ENCODE measurements around the gene LONRF2.

Gene LONRF2

DNA sequence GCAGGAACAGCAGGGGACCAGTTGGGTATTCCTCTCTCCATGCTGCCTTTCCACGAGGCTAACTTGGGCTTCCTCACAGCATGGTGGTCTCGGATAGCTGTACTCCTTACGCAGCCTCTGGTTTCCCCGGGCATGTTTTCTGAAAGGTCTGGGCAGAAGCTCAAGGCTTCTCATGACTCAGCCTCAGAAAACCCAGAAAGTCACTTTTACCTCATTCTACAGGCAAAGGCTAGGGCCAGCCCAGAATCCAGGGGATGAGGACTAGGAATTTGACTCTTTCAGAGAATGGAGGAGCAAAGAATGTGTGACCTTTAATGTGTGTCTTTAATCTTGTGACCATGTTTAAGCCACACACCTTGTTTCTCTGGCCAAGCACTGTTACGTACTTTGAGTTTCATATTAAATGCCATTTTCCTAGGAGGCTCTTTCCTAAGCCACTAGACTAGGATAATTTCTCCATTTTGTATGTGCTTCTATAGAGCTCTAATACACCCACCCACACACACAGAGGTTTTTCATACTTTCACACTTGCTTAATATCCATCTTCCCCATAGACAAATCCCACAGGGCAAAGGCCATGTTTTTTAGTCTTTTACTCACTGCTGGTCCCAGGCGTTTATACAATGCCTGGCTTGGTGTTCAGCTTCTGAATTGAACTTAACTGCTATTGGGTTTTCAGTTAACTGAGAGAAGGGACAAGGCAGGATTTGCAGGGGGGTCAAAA, 77.3 kb downstream of the LONRF2 start:
- Histone ChIP-seq H3K4me3 (replicated peaks; ENCODE audit: insufficient read depth, low read length) (no peak overlapping the region), H3K27ac (replicated peaks) (no peak overlapping the region), H3K27me3 (ENCODE audit: insufficient read depth, poor library complexity, severe bottlenecking) (no peaks in the 10 kb centered on the region)
- TF ChIP-seq GABPA (IDR thresholded peaks at IDR 0.05; ENCODE audit: low read depth) (no peak), POLR2AphosphoS5 (IDR thresholded peaks at IDR 0.05; ENCODE audit: low read depth) (no peak), SPI1 (IDR thresholded peaks at IDR 0.05; ENCODE audit: borderline replicate concordance, low read depth) (no peak)
- TF ChIP-seq, protein P1, sequence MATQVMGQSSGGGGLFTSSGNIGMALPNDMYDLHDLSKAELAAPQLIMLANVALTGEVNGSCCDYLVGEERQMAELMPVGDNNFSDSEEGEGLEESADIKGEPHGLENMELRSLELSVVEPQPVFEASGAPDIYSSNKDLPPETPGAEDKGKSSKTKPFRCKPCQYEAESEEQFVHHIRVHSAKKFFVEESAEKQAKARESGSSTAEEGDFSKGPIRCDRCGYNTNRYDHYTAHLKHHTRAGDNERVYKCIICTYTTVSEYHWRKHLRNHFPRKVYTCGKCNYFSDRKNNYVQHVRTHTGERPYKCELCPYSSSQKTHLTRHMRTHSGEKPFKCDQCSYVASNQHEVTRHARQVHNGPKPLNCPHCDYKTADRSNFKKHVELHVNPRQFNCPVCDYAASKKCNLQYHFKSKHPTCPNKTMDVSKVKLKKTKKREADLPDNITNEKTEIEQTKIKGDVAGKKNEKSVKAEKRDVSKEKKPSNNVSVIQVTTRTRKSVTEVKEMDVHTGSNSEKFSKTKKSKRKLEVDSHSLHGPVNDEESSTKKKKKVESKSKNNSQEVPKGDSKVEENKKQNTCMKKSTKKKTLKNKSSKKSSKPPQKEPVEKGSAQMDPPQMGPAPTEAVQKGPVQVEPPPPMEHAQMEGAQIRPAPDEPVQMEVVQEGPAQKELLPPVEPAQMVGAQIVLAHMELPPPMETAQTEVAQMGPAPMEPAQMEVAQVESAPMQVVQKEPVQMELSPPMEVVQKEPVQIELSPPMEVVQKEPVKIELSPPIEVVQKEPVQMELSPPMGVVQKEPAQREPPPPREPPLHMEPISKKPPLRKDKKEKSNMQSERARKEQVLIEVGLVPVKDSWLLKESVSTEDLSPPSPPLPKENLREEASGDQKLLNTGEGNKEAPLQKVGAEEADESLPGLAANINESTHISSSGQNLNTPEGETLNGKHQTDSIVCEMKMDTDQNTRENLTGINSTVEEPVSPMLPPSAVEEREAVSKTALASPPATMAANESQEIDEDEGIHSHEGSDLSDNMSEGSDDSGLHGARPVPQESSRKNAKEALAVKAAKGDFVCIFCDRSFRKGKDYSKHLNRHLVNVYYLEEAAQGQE (IDR thresholded peaks at IDR 0.05; ENCODE audit: insufficient replicate concordance, low read depth): no peak
- TF ChIP-seq, protein P2, sequence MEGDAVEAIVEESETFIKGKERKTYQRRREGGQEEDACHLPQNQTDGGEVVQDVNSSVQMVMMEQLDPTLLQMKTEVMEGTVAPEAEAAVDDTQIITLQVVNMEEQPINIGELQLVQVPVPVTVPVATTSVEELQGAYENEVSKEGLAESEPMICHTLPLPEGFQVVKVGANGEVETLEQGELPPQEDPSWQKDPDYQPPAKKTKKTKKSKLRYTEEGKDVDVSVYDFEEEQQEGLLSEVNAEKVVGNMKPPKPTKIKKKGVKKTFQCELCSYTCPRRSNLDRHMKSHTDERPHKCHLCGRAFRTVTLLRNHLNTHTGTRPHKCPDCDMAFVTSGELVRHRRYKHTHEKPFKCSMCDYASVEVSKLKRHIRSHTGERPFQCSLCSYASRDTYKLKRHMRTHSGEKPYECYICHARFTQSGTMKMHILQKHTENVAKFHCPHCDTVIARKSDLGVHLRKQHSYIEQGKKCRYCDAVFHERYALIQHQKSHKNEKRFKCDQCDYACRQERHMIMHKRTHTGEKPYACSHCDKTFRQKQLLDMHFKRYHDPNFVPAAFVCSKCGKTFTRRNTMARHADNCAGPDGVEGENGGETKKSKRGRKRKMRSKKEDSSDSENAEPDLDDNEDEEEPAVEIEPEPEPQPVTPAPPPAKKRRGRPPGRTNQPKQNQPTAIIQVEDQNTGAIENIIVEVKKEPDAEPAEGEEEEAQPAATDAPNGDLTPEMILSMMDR (IDR thresholded peaks at IDR 0.05; ENCODE audit: insufficient read depth, low read length): no peak
- DNase-seq (ENCODE audit: low read depth in 1 of 2, low spot score in 1 of 2): no peak

DNA sequence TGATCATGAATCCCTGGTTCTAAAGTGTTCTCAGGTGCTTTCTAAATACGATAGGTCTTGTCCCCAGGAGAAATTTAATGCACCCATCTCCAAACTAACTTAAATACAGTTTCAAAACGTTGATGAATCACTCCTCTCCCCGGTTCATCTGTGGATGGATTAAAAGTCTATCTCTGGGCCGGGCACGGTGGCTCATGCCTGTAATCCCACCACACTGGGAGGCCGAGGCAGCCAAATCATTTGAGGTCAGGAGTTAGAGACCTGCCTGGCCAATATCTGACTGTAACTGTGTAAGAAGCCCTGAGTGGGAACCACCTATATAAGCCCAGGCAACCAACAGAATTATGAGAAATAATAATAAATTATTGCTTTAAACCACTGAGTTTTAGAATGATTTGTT, 78.7 kb downstream of the LONRF2 start:
- TF ChIP-seq GABPA (IDR thresholded peaks at IDR 0.05; ENCODE audit: low read depth): no peak
- TF ChIP-seq SPI1 (IDR thresholded peaks at IDR 0.05; ENCODE audit: borderline replicate concordance, low read depth): no peak
- TF ChIP-seq POLR2AphosphoS5 (IDR thresholded peaks at IDR 0.05; ENCODE audit: low read depth): no peak
- TF ChIP-seq, protein P2 (IDR thresholded peaks at IDR 0.05; ENCODE audit: insufficient read depth, low read length): no peak
- TF ChIP-seq, protein P1 (IDR thresholded peaks at IDR 0.05; ENCODE audit: insufficient replicate concordance, low read depth): no peak
- no peak for DNase-seq (ENCODE audit: low read depth in 1 of 2, low spot score in 1 of 2)
- H3K27me3 ChIP-seq (ENCODE audit: insufficient read depth, poor library complexity, severe bottlenecking): no peaks in the 10 kb centered on the region

DNA sequence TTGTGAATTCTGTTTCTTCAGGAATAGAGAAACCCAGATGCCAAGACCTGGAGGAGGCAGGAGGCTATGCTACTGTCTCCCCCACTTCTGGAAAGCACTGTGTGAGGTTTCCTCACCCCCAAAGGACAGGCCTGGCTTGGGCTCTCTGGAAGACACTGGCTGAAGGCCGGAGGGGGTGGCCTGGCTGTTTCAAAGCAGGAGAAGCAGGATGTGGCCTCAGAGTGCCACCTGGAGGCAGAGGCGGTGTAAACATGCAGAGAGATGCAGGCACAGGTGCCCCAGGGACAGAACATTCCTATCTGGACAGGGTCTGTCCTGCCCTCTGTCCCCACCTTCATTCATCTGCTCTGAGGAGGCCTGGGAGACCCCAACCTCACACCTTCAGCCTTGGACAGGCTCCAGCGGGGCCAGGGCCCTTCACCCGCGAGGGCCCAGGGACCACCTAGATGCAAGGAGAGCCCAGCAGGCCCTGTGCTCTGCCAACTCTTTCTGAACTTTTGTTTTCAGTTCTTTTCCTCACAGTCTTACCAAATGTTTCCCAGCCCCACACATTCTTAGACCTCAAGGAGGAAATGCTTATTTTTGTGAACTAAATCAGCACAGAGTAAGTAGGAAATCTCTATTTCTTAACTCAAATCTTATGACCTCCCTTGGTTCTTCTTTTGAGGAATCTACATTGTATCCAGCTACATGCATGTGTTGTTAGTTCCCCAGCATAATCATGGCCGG, 79.2 kb downstream of the LONRF2 start:
- Histone ChIP-seq H3K27me3 (ENCODE audit: insufficient read depth, poor library complexity, severe bottlenecking) (no peaks in the 10 kb centered on the region), H3K27ac (replicated peaks) (no peak overlapping the region), H3K4me3 (replicated peaks; ENCODE audit: insufficient read depth, low read length) (no peak overlapping the region)
- TF ChIP-seq, protein P2 (IDR thresholded peaks at IDR 0.05; ENCODE audit: insufficient read depth, low read length): peak; percentile 69
- no peak for TF ChIP-seq SPI1 (IDR thresholded peaks at IDR 0.05; ENCODE audit: borderline replicate concordance, low read depth)
- DNase-seq (ENCODE audit: low read depth in 1 of 2, low spot score in 1 of 2): peak in 1 of 2 experiments; percentile 48

More for the DNA sequence above, 78.7 kb downstream of the LONRF2 start:
- H3K4me3 ChIP-seq (replicated peaks; ENCODE audit: insufficient read depth, low read length): no peak overlapping the region
- no peak overlapping the region for H3K27ac ChIP-seq (replicated peaks)

All from HL-60 (cell line).